HTR-8/SVneo (cell line): ENCODE data around the gene LILRB1.
"Not testable (repeated sequence)": the region's sequence is repeated elsewhere in the genome, so short reads cannot be mapped to it uniquely, and the experiment has no call there.

Experiments used
- DNase-seq: peaks from one replicate; pipeline ENCODE4 v3.0.0; 2011; ENCODE audit warnings: low spot score, mixed read lengths; ENCODE audit not compliant: insufficient read length
- FAIRE-seq: peaks from 2 replicates; lab custom pipeline; 2011; peaks lifted over from hg19 to GRCh38; lab: Jason Lieb, UNC

Gene LILRB1

DNA sequence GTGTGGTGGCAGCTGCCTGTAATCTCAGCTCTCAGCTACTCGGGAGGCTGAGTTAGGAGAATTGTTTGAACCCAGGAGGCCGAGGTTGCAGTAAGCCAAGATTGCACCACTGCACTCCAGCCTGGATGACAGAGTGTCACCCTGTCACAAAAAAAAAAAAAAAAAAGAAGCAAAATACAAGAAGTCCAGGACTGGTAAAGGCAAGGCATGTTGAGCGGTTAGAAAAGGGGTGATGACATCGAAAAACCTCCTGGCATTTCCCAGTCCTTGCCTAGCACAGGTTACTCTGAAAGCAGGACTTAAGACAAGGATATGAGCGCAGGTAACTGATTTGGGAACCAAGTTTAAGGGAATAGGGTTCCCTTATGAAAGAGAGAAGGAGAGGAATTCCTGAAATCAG lies 30.0 kb downstream of the LILRB1 start:
- FAIRE-seq (no peak), DNase-seq (no peak)

DNA sequence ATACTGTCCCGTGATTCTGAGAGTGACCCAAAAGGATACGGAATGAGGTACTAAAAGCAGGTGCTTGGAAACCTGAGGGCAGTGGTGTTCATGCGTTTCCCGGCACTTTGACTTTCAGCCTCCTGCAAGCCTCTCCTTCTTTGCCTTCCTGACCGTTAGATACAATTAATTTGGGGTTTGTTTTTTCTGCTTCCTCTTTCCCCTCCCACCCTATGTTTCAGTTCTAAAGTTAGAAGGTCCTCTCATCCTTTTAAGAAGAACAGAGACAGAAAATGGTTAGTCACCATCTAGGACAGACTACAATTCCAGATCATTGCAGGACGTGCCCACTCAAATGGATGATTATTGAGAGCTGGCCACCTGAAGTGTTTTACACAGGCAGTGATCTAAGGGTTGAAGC lies 30.7 kb downstream of the LILRB1 start:
- no peak for DNase-seq
- no peak for FAIRE-seq

DNA sequence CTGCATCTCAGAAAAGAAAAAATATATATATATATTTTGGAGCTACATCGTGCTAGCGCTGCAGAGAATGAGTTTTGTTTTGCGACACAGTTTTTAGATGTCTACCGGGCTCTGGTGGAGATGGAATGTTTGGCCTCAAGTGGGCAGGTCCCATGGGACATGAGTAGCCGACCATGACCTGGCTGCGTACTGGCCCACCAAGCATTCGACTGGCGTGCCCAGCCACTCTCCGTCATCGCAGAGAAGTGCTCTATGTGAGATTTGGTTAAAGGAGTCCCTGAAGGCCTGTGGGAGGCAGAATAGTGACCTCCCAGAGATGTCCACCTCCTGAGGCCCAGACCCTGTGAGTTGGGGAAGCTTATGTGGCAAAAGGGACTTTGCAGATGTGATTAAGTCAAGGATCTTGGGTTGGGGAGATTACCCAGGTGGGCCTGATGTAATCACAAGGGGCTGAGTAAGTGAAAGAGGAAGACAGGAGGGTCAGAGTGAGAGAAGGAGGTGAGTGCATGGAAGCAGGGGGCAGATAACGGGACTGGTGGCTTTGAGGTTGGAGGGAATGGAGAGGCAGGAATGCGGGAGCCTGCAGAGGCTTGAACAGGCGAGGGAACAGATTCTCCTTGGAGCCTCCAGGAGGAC lies 31.7 kb downstream of the LILRB1 start:
- FAIRE-seq: no peak
- DNase-seq: no peak

DNA sequence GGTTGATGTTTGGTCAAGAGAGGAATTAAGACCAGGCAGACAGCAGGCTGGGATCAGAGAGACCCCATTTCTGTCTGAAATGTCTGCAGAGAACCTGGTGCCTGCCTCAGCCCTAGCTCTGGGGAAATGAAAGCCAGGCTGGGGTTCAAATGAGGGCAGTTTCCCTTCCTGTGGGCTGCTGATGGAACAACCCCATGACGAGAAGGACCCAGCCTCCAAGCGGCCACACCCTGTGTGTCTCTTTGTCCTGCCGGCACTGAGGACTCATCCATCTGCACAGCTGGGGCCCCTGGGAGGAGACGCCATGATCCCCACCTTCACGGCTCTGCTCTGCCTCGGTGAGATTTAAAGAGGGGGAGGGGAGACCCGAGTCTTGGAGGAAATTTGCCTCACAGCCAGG lies 32.4 kb downstream of the LILRB1 start, which contains the start of gene LILRB4:
Gene LILRB4, plus strand, starts transcription at position 256 of the 400 bp plus-strand sequence. Its CDS starts 49 bp downstream, at position 305.
- no peak for DNase-seq
- no peak for FAIRE-seq

DNA sequence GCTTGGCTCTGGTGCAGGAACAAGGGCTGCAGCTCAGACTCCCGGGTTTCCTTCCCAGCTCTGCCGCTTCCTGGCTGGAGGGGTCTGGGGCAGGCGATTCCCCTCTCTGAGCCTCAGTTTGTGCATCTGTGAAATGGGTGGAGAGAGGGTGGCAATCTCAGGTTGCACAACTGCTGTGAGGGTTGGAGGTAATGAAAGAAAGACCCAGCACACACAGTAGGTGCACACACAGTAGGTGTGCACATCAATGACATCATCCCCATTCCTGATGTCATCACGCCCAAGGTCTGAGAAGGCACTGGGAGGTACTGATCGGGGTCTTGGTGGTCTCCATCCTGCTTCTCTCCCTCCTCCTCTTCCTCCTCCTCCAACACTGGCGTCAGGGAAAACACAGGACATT lies 35.2 kb downstream of the LILRB1 start:
- DNase-seq: no peak
- FAIRE-seq: no peak

DNA sequence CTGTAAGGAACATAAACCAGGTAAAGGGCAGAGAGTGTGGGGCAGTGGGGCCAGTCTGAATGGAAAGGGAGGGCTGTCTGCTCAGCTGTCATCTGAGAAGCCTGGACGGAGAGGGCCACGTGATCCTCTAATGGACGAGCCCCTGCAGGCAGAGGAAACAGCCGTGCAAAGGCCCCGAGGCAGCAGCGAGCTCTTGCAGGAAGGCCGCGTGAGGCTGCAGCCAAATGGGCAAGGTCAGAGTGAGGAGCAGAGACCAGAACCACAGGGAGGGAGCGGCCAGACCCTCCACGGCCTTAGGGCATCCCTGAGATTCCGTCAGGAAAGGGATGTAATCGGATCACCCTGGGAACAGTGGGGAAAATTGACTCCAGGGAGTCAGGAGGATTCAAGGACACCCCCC lies 36.9 kb downstream of the LILRB1 start:
- no peak for FAIRE-seq

DNA sequence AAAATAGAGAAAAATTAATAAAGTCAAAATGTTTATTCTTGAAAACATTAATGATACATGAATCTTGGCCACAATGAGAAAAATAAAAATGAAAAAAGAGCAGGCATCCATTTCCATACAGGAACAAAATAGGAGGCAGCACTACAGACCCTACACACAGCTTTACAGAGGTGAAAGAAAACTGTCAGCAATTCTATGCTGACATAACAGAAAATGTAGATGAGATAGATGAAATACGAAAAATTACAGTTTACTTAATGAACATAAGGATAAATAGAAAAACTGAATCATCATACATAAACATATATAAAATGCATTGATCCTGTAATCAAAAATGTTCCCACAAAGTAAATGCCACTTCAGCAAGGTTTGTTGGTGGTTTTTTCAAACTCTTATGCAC lies 38.1 kb downstream of the LILRB1 start:
- no peak for FAIRE-seq
- no peak for DNase-seq

More for the DNA sequence above, 36.9 kb downstream of the LILRB1 start:
- no peak for DNase-seq

DNA sequence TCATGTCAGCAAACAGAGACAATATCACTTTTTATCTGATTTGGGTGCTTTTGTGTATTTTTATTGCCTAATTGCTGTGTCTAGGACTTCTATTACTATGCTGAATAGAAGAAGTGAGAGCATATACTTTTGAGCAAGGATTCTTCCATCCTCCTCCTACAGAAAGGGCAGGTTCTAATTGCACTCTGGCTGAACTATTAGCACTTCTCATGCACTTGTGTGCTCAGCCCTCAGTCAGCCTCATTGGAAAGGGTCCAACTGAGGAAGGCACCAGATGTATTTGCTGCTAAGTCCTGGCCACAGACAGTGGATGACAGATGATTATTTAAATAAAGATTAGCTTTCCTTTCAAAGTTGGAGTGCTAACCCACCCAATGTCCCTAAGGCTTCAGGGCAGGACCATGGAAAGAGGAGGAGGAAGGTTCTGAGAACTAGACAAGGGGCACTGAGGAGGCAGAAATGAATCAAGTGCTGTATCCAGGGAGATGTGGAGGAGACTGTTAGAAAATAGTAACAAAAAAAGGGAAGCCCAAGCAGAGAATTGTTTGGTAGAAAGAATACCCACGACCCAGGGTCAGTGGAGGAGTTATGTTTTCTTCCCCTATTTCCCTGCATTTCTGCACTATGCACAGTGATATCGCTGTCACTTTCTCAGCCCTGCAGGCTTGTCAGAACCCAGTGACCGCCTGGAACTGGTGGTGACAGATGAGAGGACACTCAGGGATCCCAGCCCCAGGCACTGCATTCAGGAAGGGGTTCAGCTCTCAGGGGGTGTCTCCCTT lies 40.5 kb downstream of the LILRB1 start:
- FAIRE-seq: no peak
- no peak for DNase-seq

DNA sequence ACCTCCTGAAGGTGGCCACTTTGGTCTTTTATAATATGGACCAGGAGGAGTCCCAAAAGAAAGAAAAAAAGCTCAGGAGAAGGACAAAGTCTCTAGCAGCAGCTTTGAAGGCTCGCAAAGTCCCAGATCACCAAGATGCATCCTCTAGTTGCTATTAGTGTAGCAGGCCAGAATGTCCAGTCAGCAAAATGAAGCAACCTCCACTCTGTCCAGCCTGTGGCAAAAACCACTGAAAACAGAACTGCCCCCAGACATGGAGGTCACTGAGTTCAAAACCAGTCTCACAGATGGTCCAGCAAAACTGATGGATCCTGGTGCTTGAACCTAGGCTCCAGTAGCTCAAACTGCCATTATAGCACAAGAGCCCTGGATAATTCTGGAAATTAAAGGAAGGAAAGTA lies 42.9 kb downstream of the LILRB1 start:
- no peak for FAIRE-seq
- no peak for DNase-seq

DNA sequence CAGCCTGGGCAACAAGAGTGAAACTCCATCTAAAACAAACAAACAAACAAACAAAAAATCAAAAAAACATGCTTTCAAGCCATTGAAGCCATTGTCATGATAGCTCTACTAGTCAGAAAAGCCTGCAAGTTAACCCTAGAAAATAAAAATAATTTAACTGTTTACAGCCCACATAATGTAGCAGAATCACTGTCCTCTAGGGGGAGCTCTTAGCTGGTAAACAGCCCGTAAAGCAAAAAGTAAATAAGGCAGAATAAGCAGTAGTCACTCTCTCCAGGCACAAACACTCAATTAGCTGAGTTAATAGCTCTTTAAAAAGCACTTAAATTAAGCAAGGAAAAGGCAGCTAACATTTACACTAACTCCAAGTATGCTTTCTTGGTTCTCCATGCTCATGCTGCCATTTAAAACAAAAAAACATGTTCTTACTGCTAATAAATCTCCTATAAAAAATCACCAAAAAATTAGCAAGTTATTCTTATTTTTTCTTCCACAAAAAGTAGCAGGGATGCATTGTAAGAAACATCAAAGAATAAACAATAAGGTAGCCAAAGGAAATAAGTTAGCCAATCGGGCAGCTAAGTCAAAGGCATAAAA lies 43.8 kb downstream of the LILRB1 start:
- FAIRE-seq: no peak
- DNase-seq: peak; percentile 30

DNA sequence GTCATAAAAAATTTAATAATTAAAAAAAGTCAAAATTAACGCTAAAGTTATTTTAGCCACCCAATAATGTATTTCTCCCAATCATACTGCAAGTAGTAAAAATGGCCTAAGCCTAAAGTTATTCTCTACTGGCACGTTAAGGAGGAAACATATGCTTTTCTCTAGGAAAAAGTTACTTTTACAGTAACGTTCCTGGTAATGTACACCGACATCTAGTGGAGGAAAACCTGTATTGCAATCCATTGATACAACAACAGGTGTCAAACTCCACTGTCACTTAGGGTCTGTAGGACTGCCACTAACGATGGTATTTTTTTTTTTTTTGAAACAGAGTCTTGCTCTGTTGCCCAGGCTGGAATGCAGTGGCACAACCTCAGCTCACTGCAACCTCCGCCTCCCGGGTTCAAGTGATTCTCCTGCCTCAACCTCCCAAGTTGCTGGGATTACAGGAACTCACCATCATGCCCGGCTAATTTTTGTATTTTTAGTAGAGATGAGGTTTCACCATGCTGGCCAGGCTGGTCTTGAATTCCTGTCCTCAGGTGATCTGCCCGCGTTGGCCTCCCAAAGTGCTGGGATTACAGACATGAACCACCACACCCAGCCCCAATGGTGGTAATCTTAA lies 46.0 kb downstream of the LILRB1 start:
- FAIRE-seq: not testable (repeated sequence)
- DNase-seq: peak; percentile 59

DNA sequence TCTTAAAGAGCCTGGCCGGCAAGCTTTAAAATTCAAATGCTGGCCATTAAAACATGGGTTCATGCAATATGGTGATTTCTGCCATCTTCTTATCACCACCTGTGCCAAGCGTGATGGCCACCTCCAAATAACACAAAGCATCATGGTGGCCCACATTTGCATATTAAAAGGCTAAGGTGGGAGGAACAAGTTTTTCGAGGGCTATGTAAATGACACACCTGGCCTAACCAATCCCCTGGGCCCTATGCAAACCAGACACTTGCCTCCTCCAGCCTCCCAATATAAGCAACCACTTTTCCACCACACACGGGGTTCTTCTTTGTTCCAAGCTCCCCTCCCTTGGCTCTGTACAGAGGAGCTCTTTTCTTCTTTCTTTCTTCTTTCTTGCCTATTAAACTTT lies 46.9 kb downstream of the LILRB1 start:
- FAIRE-seq: no peak

DNA sequence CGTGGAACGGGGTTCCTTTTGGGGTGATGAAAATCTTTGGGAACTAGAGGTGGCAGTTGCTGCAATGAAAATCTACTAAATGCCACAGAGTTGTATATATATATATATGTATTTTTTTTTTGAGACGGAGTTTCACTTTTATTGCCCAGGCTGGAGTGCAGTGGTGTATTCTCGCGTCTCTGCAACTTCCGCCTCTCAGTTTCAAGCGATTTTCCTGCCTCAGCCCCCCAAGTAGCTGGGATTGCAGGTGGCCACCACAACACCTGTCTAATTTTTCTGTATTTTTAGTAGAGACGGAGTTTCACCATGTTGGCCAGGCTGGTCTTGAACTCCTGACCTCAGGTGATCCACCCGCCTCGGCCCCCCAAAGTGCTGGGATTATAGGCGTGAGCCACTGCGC lies 51.3 kb downstream of the LILRB1 start:
- FAIRE-seq, DNase-seq: not testable (repeated sequence)

More for the DNA sequence above, 46.9 kb downstream of the LILRB1 start:
- no peak for DNase-seq

DNA sequence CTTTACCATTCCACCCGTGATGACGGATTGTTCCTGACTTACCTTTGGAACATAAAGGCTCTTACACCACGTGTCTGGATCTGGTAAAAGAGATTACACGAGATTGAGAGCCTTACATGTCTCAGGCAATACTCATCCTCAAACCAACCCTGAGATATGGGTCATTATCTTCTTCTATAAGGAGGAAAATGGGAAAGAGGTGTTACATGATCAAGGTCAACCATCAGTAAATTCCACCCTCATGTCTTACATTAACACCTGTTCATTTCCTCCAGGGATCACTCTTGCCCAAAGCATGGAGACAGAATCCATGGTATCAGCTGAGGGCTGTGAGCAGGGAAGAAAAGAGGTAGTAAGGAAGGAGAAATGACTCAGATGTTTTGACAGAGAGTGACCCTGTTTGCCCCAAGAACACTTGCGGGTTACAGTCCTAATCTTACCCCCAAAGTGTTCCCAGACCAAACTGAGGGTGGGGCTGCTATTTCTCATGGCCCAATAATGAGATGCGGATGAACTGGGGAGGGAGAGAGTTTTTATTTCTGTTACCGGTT lies 52.1 kb downstream of the LILRB1 start:
- DNase-seq: no peak
- FAIRE-seq: no peak

DNA sequence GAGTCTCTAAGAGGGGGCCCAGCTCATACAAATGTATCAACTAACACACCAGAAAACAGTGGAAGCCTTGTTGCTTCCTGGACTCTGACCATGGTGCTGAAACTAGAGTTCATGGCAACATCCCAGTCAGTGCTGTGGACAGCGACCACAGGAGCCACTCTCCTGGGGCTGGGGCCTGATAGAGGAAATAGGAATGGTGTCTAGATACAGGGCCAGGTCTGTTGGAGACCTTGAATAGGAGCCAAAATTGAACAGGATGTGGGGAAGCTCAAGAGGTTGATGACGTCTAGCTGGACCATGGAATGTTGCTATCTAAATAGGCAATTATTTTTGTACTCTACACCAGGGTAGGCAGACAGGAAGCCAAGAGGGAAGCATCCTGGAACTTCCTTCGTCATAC lies 54.2 kb downstream of the LILRB1 start:
- DNase-seq: peak; percentile 26
- FAIRE-seq: no peak
